ENCODE data around the gene KPTN. TPM values are rescaled to one million over a fixed set of nuclear protein-coding genes. Genes with fewer than 3 reads are reported as not detected.

Gene KPTN
- total and polyA plus RNA-seq, 4 donors, result 2.3 to 6.0 (median 4.0) TPM

DNA sequence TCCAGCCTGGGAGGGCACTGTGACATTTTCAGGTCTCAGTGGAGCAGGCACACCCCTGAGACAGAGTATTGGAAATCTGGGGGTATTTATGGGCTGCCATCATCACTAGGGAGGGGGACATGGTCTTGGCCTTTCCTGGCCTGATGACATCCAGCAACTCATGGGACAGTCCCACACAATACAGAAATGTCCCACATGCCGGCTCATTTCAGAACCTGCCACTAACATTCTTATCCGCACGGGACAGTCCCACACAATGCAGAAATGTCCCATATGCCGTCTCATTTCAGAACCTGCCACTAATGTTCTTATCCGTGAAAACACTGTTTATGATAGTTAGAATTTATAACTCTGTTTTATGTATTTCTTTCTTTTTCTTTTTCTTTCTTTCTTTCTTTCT lies 22.1 kb downstream of the KPTN start (continued):
- TF ChIP-seq, protein P1, sequence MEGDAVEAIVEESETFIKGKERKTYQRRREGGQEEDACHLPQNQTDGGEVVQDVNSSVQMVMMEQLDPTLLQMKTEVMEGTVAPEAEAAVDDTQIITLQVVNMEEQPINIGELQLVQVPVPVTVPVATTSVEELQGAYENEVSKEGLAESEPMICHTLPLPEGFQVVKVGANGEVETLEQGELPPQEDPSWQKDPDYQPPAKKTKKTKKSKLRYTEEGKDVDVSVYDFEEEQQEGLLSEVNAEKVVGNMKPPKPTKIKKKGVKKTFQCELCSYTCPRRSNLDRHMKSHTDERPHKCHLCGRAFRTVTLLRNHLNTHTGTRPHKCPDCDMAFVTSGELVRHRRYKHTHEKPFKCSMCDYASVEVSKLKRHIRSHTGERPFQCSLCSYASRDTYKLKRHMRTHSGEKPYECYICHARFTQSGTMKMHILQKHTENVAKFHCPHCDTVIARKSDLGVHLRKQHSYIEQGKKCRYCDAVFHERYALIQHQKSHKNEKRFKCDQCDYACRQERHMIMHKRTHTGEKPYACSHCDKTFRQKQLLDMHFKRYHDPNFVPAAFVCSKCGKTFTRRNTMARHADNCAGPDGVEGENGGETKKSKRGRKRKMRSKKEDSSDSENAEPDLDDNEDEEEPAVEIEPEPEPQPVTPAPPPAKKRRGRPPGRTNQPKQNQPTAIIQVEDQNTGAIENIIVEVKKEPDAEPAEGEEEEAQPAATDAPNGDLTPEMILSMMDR (IDR thresholded peaks at IDR 0.05; ENCODE audit: low read depth, low read length, missing input control), result no peak
- TF ChIP-seq RXRA (IDR thresholded peaks at IDR 0.05), result no peak
- TF ChIP-seq FOXA2 (IDR thresholded peaks at IDR 0.05), result no peak
- TF ChIP-seq FOXA1 (IDR thresholded peaks at IDR 0.05), result no peak
- TF ChIP-seq YY1 (IDR thresholded peaks at IDR 0.05), result no peak

DNA sequence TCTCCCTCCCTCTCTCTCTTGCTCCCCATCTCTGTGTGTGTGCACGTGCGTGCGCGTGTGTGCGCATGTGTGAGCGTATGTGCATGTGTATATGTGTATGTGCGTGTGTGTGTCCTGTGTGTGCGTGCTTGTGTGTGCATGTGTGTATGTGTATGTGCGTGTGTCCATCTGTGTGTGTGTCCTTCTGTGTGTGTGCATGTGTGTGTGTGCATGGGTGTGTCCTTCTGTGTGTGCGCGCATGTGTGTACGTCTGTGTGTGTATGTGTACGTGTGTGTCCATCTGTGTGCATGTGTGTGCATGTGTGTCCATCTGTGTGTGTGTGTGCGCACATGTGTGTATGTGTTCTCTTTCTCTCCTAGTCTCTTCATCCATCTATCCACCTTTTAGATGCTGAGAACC lies 24.5 kb downstream of the KPTN start:
- no peak overlapping the region for H3K27ac ChIP-seq (ENCODE audit: low read depth in 1 of 2, low read length in 2 of 2)
- peaks cover 4 to 14% (median 8%) of the 10 kb centered on the region in 4 donors for H3K27me3 ChIP-seq (ENCODE audit: control insufficient read depth in 4 of 4, insufficient read depth in 4 of 4, low read length in 3 of 4)
- DNase-seq (ENCODE audit: low spot score), result no peak
- TF ChIP-seq, protein P2, sequence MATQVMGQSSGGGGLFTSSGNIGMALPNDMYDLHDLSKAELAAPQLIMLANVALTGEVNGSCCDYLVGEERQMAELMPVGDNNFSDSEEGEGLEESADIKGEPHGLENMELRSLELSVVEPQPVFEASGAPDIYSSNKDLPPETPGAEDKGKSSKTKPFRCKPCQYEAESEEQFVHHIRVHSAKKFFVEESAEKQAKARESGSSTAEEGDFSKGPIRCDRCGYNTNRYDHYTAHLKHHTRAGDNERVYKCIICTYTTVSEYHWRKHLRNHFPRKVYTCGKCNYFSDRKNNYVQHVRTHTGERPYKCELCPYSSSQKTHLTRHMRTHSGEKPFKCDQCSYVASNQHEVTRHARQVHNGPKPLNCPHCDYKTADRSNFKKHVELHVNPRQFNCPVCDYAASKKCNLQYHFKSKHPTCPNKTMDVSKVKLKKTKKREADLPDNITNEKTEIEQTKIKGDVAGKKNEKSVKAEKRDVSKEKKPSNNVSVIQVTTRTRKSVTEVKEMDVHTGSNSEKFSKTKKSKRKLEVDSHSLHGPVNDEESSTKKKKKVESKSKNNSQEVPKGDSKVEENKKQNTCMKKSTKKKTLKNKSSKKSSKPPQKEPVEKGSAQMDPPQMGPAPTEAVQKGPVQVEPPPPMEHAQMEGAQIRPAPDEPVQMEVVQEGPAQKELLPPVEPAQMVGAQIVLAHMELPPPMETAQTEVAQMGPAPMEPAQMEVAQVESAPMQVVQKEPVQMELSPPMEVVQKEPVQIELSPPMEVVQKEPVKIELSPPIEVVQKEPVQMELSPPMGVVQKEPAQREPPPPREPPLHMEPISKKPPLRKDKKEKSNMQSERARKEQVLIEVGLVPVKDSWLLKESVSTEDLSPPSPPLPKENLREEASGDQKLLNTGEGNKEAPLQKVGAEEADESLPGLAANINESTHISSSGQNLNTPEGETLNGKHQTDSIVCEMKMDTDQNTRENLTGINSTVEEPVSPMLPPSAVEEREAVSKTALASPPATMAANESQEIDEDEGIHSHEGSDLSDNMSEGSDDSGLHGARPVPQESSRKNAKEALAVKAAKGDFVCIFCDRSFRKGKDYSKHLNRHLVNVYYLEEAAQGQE (IDR thresholded peaks at IDR 0.05), result no peak
- TF ChIP-seq FOXA2 (IDR thresholded peaks at IDR 0.05) (no peak), TAF1 (conservative IDR thresholded peaks at IDR 0.05) (no peak), NR2F2 (IDR thresholded peaks at IDR 0.05) (no peak), HNF4G (IDR thresholded peaks at IDR 0.05) (no peak), RXRA (IDR thresholded peaks at IDR 0.05) (no peak), YY1 (IDR thresholded peaks at IDR 0.05) (no peak), HNF4A (conservative IDR thresholded peaks at IDR 0.05) (no peak), RAD21 (IDR thresholded peaks at IDR 0.05) (no peak), FOXA1 (IDR thresholded peaks at IDR 0.05) (no peak), SP1 (IDR thresholded peaks at IDR 0.05) (no peak), EGR1 (IDR thresholded peaks at IDR 0.05; ENCODE audit: low read depth in 2 of 2) (no peak), JUND (IDR thresholded peaks at IDR 0.05) (no peak), GABPA (IDR thresholded peaks at IDR 0.05 in 1 of 2, conservative IDR thresholded peaks at IDR 0.05 in 1 of 2) (no peak)
- TF ChIP-seq, protein P3, sequence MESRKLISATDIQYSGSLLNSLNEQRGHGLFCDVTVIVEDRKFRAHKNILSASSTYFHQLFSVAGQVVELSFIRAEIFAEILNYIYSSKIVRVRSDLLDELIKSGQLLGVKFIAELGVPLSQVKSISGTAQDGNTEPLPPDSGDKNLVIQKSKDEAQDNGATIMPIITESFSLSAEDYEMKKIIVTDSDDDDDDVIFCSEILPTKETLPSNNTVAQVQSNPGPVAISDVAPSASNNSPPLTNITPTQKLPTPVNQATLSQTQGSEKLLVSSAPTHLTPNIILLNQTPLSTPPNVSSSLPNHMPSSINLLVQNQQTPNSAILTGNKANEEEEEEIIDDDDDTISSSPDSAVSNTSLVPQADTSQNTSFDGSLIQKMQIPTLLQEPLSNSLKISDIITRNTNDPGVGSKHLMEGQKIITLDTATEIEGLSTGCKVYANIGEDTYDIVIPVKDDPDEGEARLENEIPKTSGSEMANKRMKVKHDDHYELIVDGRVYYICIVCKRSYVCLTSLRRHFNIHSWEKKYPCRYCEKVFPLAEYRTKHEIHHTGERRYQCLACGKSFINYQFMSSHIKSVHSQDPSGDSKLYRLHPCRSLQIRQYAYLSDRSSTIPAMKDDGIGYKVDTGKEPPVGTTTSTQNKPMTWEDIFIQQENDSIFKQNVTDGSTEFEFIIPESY (IDR thresholded peaks at IDR 0.05), result no peak
- TF ChIP-seq, protein P1 (IDR thresholded peaks at IDR 0.05; ENCODE audit: low read depth, low read length, missing input control), result no peak
- TF ChIP-seq, protein P4, sequence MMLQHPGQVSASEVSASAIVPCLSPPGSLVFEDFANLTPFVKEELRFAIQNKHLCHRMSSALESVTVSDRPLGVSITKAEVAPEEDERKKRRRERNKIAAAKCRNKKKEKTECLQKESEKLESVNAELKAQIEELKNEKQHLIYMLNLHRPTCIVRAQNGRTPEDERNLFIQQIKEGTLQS (IDR thresholded peaks at IDR 0.05), result no peak
- TF ChIP-seq, protein P5, sequence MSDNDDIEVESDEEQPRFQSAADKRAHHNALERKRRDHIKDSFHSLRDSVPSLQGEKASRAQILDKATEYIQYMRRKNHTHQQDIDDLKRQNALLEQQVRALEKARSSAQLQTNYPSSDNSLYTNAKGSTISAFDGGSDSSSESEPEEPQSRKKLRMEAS (IDR thresholded peaks at IDR 0.05), result no peak
- H3K36me3 ChIP-seq (ENCODE audit: control insufficient read depth in 4 of 4, insufficient read depth in 3 of 4, low read depth in 1 of 4, low read length in 3 of 4), result no peaks in the 10 kb centered on the region
- WGBS, result 79% methylated on average over 14 of the region's 14 CpGs
- no peak overlapping the region for H3K4me3 ChIP-seq (ENCODE audit: low read depth in 1 of 3, low read length in 3 of 3)
- H3K4me1 ChIP-seq (ENCODE audit: control insufficient read depth in 4 of 4, insufficient read depth in 4 of 4, low read length in 3 of 4), result peaks cover 0 to 3% (median under 1%) of the 10 kb centered on the region in 4 donors
- H3K9me3 ChIP-seq (ENCODE audit: control insufficient read depth in 4 of 4, low read length in 3 of 4), result peaks cover 0 to 11% (median 5%) of the 10 kb centered on the region in 4 donors
- no peak overlapping the region for H3K9ac ChIP-seq (ENCODE audit: low read depth in 1 of 2, low read length in 2 of 2)

Data from liver (tissue), 9 donors.